Heart left ventricle (tissue), 13 donors: Measurements from ENCODE around the gene CACNA1D.

Experiments used
- CTCF ChIP-seq, 12 donors: fragments of 200-600 bp; sonication (generic) in 4 of 12; IDR thresholded peaks; one replicate each; pipeline versions ENCODE4 v1.5.0 to v1.8.0; 2018 to 2022; ENCODE audit warnings: antibody characterized with exemption in 12 of 12, mild to moderate bottlenecking in 5 of 12
- POLR2A ChIP-seq, 2 donors: fragments of 450-650 bp; IDR thresholded peaks; one replicate each; pipeline ENCODE4 v1.6.1; 2017; ENCODE audit warnings: antibody characterized with exemption in 2 of 2, mild to moderate bottlenecking in 2 of 2, moderate library complexity in 2 of 2
- donor health status: ischemic (EF 13 %, LVEDD 7.1; RV severe dilation, severe dysfunction).
- donor health status: DM: no; HTN: yes; CAD: no.
- donor health status: DM: no; HTN: no; CAD: no.
- donor health status: ischemic (EF 25% LVEDD 6.9; RV normal size, moderate dysfunction).
- donor health status: ischemic (EF 25% LVEDD 5.7; RV mildly dilated, moderate dysfunction).
- donor health status: ischemic (EF 35%, LVEDD 5.7; RV mildly dilated, moderate dysfunction).
- donor health status: nonischemic (EF 11% LVEDD 7.7; RV severe dilation, severe dysfunction).
- donor health status: DM: yes; HTN: yes; CAD: no.
- donor health status: PGD.
- donor health status: ischemic (EF 29% LVEDD 5.4; RV normal size, mild dysfunction).
- donor health status: nonischemic (EF 23%, LVEDD 6.1; RV moderate dilation, normal function).

- TF ChIP-seq CTCF (IDR thresholded peaks at IDR 0.05) = no peak
- TF ChIP-seq POLR2A (IDR thresholded peaks at IDR 0.05) = no peak
Measured at GRCh38 chr3:53534216-53534615, 39.8 kb downstream of the CACNA1D start.
